SK-N-MC (cell line): ENCODE measurements around the gene NT5C1B.

Source experiments
- EZH2 ChIP-seq: fragments of 200-600 bp; sonication (generic); IDR thresholded peaks from one replicate; pipeline ENCODE4 v1.6.1; 2017; ENCODE audit warnings: antibody characterized with exemption
- FOXP2 ChIP-seq: optimal IDR thresholded peaks from 2 replicates; pipeline ENCODE3; 2011; ENCODE audit warnings: mild to moderate bottlenecking, moderate library complexity; ENCODE audit not compliant: insufficient read depth; ENCODE audit errors: extremely low read length, control extremely low read depth
- POLR2AphosphoS5 ChIP-seq: IDR thresholded peaks from 2 replicates; pipeline ENCODE4 v1.6.1; 2012; ENCODE audit warnings: mild to moderate bottlenecking, low read depth, low read length, borderline replicate concordance

DNA sequence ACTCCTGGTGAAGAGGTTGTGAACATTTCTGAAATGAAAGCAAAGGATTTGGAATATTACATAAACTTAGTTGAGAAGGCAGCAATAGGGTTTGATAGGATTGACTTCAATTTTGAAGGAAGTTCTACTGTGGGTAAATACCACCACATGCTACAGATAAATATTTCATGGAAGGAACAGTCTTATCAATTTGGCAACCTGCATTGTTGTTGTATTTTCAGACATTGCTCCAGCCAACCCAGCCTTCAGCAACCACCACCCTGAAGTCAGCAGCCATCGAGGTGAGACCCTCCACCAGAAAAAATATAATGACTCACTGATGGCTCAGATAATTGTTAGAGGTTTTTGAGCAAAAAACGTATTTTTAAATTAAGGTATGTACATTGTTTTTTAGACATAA lies 38.9 kb downstream of the NT5C1B start:
- TF ChIP-seq POLR2AphosphoS5 = no peak
- no peak for TF ChIP-seq EZH2
- no peak for TF ChIP-seq FOXP2
